ENCODE measurements around the gene PLD6.

Gene PLD6

GRCh38 chr17:17226451-17227265 is 20.5 kb upstream of the PLD6 start:
- DNase-seq: no peak

DNA sequence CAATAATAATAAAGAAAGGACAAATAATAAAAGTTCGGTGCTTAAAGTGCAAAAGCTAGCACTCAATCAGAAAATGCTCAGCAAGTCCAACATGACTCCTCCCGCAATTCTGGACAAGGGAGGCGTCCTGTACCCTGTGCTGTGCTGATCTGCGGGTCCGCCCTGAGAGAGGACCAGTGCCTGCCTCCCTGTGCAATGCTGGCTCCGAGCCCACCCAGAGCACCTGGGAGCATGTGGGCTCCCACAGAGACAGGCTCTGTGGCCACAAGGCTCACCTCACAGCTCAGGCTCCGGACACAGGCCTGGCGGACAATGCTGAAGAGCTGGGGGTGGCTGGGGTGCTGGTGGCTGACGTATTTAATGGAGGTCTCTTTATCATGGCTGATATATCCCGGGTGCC is 19.8 kb upstream of the PLD6 start:
- no peak for DNase-seq

DNA sequence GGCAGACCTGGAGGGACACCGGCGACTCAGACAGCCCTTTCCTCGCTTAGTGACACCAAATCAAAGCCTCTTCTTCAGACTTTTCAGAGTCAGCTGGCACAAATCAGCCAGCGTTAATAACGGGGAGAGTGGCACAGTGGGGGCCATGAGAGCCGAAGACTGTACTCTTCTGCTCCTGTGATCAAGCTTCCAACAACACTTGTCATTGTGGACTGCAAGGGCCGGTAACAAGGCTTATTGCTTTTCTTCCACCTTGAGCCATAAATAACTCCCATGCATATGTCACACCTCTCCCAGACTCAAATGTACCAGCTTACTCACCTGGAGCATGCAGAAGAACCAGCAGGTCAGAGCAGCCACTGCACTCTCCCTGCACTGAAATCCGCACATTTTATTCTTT is 18.0 kb upstream of the PLD6 start:
- DNase-seq: no peak

DNA sequence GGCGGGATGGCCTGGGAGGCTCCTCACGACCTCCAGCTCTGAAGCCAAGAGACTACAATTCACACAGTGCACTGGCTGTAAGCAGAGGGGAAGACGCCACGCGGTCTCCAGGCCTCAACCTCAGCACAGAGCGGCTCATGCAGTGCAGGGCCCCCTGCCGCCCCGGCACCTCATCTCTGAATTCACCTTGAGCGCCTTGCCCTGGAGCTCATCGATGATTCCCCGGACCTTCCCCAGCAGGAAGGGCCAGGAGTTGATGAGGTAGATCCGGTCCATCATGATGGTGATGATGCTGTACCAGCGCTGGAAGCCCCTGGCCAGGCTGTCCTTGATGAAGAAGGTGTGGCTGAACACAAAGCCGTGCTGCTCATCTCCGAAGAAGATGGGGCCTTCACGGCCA is 17.6 kb upstream of the PLD6 start:
- DNase-seq: no peak

DNA sequence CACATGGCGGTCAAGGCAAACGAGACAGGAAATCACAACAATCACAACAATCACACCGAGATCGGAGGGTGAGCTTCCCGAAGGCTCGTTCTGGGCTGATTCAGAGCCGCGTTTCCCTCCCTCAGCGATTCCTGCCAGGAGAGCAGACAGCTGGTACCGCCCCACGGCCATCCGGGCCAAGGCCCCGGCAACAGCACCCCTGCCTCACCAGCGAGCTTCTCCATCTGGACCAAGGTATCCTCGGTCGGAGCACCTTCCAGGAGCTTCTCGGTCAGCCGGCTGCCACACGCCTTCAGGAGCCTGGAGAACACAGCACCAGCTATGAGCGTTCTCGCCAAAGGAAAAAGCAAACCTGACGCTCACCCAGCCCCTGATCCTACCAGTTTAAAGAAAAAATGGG is 15.2 kb upstream of the PLD6 start:
- no peak for DNase-seq

DNA sequence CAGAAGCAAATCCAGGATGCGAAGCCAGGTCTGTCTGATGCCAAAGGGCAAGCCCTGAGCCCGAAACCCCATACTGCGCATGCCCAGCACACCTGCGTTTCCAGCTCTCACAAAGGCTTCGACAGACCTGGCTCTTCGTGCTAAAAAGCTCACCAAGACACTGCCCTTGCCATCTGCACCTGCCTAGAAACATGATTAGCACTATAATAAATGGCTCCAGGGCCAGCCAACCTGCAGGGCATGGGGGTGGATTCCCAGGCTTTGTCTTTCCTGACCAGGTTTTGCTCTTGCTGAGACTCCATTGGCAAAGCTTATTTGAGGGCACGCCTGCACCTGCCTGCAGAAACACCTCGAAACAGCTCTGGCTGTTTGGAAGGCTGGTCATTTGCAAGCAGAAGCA is 14.4 kb upstream of the PLD6 start:
- DNase-seq: no peak

GRCh38 chr17:17217995-17218394 is 11.9 kb upstream of the PLD6 start:
- DNase-seq: no peak

DNA sequence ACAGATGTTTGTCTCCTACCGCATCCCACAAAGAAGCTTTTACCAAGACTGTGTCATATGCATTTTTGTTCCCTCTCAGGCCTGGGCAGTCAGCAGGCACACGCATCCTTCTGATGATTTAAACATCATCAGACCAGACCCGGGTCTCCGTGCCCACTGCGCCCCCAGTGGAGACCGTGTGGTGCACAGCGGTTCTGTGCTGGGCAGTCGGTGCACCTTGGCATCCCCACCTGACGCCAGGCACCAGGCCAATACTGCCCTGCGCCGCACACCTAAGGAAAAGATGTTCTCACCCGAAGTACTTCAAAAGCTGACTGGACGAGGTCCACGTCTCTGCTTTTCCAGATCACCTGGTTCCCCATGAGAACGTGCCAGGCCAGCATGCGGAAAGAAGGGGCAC is 10.6 kb upstream of the PLD6 start:
- DNase-seq: no peak

- DNase-seq: no peak
Measured at GRCh38 chr17:17216236-17216635, 10.1 kb upstream of the PLD6 start.

- no peak for DNase-seq
Measured at GRCh38 chr17:17215575-17215974, 9.4 kb upstream of the PLD6 start.

- no peak for DNase-seq
Measured at GRCh38 chr17:17214646-17215436, 8.7 kb upstream of the PLD6 start.

GRCh38 chr17:17213775-17214174 is 7.6 kb upstream of the PLD6 start:
- DNase-seq: no peak

DNA sequence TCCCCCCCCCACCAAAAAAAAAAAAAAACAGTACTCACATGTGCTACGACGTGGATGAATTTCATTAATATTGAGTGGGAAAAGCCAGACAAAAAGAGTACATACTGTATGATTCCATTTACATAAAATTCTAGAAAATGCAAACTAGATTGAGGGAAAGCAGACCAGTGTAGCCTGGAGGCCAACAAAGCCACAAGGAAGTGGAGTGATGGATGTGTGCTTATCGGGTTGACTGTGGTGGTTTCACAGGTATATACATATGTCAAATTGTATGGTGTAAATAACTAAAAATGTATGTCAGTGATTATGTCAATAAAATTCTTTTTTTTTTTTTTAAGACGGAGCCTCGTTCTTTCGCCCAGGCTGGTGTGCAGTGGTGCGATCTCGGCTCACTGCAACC is 1.9 kb upstream of the PLD6 start:
- no peak for DNase-seq

GRCh38 chr17:17206913-17207335 is 791 bp upstream of the PLD6 start:
- no peak for DNase-seq

DNA sequence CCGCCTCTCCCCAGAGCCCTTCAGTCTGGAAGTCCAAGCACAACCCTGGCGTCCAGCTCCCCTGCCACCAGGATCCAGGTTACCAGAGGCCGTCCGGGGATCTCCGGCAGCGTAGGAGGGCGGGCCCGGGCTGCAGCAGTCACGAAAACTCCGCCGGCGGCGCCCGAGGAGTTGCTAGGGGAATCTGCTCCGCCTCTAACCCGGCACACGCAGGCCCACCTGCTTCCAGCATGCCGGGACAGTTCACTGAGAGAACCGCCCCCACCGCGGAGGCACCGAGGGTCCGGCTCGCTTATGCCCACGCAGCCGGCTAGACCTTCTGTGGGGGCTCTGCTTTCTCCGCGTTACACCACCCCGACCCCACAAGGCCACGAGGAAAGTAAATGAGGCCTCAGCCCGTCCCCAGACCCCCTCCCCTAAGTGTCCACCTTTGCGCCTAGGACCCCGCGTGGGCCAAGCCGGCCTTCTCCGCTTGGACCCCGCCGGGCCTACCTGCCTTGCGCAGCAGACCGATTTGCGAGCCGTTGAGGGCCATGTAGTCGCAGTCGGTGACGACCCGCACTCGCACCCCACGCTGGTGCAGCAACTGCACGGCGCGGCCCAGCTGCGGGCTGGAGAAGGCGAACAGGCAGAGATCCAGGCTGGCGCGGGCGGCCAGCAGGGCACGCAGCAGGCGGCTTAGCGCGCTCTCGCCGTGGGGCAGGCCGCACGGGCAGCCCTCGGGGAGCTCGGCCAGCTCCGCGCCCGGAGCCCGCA is 587 bp downstream of the PLD6 start:
- peak; percentile 35 for DNase-seq

DNA sequence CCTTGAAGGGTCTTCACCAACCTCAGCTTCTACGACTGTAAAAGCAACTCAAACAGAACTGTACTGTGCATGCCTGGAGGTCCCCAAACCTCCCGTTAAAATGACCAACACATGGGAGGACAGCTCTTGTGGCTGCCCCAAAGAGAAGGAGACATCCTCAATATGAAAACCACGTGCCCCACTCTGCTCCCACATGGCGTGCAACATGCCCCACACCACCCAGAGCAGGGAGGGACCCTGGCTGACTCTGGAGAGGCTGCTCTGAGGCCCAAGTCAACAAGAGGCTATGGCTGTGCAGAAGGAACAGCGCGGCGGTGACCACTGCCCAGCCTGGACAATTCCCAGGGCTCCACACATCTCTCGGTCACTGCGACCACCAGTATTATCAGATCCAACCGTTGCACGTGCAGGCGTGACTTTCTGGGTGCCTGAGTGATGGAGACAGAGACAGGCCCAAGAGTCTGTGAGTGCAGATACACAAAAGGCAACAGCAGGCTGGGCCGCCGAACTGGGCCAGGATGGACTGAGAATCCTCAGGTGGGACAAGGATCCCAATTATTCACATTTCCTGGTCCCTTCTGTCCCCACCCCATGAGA is 1.4 kb downstream of the PLD6 start:
- DNase-seq: no peak

- DNase-seq: no peak
Measured at GRCh38 chr17:17204041-17204591, 2.0 kb downstream of the PLD6 start.

DNA sequence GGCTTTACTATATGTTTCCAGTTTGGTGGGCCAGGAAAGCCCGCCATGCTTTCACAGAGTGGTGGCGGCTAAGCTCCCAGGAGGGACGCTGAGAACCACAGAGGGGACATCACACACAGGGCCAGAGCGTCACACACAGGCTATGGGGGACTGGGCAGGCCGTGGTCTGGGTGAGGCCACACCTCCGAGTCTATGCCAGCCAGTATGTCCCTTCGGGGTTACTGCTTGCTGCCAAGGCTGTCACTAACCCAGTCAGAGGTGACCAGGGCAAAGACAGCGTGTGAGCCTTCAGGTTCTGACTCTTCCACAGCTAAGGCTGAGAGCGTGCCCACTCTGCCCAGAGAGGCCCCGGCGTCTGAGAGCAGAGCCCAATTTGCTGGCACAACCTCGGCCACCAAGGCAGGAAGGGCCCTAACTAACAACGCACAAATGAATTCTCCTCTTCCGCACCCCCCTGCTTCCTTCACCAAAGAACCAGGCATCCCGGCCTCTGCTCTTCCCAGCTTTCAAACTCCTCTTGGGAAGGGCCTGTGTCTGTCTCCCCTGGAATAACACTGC is 2.9 kb downstream of the PLD6 start:
- no peak for DNase-seq

- no peak for DNase-seq
Measured at GRCh38 chr17:17201907-17202306, 4.2 kb downstream of the PLD6 start.

DNA sequence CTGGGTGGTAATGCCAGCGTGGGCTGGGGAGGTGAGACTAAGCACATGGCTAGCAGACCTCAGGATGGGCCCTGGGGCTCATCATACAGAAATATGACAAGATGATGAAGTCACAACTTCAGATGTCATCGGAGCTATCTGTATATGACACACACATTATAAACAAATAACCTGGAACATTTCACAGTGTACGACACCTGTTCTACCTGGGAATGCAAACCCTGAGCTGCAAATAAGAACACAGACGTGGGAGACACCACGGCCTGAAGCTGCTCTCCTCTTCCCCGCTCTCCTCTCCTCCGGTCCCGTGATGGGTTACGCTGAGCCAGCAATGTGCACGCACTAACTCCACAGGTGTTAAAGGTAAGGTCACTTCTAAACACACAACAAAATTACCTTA is 4.9 kb downstream of the PLD6 start:
- no peak for DNase-seq

DNA sequence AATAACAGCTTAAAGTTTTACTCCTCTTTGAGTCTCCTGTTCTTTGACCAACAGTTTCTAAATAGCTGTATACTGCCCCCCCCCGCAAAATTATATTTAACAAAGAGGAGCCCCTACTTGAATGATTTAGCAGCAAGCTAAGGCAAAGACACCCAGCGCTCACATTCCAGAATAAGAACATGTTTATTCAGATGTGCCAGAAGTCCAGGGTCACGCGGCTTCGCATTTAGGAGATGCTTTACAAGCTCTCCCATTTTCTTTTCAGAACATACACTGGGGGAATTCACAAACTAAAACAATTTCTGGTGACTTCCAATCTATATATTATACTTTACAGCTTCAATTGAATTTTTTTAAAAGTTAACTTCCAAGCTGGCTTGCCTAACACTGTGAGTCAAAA is 5.3 kb downstream of the PLD6 start:
- DNase-seq: no peak

DNA sequence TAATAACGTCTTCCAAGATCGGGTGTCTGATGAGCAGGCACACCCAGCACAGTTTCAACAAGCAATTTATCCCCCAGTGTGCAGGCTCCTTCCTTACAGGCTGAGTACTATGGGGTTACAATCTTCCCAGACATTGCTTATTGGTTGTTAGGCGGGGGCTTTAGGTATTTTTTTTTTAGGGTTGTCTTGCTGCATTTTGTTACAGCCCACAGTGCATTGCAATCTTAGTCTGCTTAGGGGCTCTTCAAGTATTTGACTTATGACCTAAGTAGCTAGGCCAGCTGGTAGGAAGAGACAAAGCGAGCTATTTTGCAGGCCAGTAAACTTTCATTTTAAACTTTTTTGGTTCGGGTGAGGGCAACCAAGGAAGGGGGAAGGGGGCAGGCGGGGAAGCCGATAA is 5.8 kb downstream of the PLD6 start:
- DNase-seq: no peak

- DNase-seq: no peak
Measured at GRCh38 chr17:17198281-17198680, 7.9 kb downstream of the PLD6 start.
